ENCODE measurements around the gene SHOC2. TPM values are rescaled to one million over a fixed set of nuclear protein-coding genes. Genes with fewer than 3 reads are reported as not detected.

SHOC2 gene
- total RNA-seq, 1 donor from 2014 or later, result 60.8 TPM

DNA sequence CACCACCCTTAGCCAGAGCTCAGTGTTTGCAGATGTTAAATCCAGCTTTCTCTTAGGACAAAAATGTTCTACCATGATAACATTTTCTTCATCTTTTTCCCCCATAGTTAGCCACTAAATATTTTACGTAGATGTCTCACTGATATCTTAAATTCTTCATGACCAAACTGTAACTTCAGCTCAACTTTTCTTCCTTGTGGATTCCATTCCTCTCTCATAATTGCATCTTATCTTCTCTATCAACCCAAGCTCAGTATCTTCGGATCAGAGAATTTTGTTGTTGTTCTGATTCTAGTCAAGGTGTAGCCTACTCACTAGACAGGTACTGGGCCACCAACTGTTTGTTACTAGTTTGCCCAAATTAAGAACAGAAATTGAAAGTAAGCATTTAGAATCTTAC lies 60.2 kb downstream of the SHOC2 start:
- no peaks in the 10 kb centered on the region for H3K27me3 Mint-ChIP-seq (ENCODE audit: unreplicated experiment)
- H3K9me3 Mint-ChIP-seq (ENCODE audit: unreplicated experiment), result no peaks in the 10 kb centered on the region
- no peak for DNase-seq (ENCODE audit: extremely low spot score, unreplicated experiment)
- TF ChIP-seq, protein P1, sequence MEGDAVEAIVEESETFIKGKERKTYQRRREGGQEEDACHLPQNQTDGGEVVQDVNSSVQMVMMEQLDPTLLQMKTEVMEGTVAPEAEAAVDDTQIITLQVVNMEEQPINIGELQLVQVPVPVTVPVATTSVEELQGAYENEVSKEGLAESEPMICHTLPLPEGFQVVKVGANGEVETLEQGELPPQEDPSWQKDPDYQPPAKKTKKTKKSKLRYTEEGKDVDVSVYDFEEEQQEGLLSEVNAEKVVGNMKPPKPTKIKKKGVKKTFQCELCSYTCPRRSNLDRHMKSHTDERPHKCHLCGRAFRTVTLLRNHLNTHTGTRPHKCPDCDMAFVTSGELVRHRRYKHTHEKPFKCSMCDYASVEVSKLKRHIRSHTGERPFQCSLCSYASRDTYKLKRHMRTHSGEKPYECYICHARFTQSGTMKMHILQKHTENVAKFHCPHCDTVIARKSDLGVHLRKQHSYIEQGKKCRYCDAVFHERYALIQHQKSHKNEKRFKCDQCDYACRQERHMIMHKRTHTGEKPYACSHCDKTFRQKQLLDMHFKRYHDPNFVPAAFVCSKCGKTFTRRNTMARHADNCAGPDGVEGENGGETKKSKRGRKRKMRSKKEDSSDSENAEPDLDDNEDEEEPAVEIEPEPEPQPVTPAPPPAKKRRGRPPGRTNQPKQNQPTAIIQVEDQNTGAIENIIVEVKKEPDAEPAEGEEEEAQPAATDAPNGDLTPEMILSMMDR (IDR thresholded peaks at IDR 0.05), result no peak
- no peak overlapping the region for H3K4me3 Mint-ChIP-seq (ENCODE audit: unreplicated experiment)
- H3K36me3 Mint-ChIP-seq (ENCODE audit: unreplicated experiment), result peaks cover 10% of the 10 kb centered on the region
- H3K4me1 Mint-ChIP-seq (ENCODE audit: unreplicated experiment), result peaks cover 16% of the 10 kb centered on the region
- H3K27ac Mint-ChIP-seq (ENCODE audit: unreplicated experiment), result no peak overlapping the region

DNA sequence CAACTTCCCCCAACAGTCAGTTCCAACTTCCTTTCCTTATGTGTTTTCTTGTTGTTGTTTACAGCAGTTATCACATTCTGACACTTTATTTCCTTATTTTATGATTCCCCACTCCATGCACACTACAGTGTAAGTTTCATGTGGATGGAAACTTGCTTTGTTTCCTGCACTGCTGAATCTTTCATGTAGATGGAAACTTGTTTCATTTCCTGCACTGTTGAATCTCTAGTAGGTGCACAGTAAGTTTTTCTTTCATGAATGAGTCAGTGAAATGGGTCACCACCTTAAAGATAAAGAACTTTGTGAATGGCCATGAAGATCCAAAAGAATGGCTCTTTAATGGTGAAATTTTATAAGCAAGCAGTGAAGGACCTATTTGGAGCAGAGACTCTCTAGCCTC lies 61.4 kb downstream of the SHOC2 start:
- Mint-ChIP-seq H3K4me1 (ENCODE audit: unreplicated experiment) (peaks cover 22% of the 10 kb centered on the region), H3K36me3 (ENCODE audit: unreplicated experiment) (peaks cover 10% of the 10 kb centered on the region), H3K4me3 (ENCODE audit: unreplicated experiment) (no peak overlapping the region), H3K27me3 (ENCODE audit: unreplicated experiment) (no peaks in the 10 kb centered on the region), H3K27ac (ENCODE audit: unreplicated experiment) (no peak overlapping the region), H3K9me3 (ENCODE audit: unreplicated experiment) (no peaks in the 10 kb centered on the region)
- TF ChIP-seq, protein P1 (IDR thresholded peaks at IDR 0.05), result no peak
- DNase-seq (ENCODE audit: extremely low spot score, unreplicated experiment), result no peak

DNA sequence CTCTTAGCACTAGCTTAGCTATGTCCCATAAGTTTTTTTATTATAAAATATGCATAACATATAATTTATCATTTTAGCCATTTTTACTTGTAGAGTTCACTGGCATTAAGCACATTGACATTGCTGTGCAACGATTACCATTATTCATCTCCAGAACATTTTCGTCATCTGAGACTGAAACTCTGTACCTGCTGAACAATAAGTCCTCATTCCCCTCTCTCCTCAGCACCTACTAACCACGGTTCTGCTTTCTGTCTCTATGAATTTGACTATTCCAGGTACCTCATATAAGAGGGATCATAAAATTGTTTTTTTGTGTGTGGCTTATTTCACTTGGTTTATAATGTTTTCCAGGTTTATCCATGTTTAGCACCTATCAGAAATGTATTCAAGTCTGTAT lies 64.1 kb downstream of the SHOC2 start:
- TF ChIP-seq, protein P1 (IDR thresholded peaks at IDR 0.05), result no peak
- no peak for DNase-seq (ENCODE audit: extremely low spot score, unreplicated experiment)
- Mint-ChIP-seq H3K4me1 (ENCODE audit: unreplicated experiment) (peaks cover 26% of the 10 kb centered on the region), H3K4me3 (ENCODE audit: unreplicated experiment) (no peak overlapping the region), H3K36me3 (ENCODE audit: unreplicated experiment) (peaks cover 11% of the 10 kb centered on the region), H3K9me3 (ENCODE audit: unreplicated experiment) (no peaks in the 10 kb centered on the region), H3K27ac (ENCODE audit: unreplicated experiment) (no peak overlapping the region), H3K27me3 (ENCODE audit: unreplicated experiment) (no peaks in the 10 kb centered on the region)

DNA sequence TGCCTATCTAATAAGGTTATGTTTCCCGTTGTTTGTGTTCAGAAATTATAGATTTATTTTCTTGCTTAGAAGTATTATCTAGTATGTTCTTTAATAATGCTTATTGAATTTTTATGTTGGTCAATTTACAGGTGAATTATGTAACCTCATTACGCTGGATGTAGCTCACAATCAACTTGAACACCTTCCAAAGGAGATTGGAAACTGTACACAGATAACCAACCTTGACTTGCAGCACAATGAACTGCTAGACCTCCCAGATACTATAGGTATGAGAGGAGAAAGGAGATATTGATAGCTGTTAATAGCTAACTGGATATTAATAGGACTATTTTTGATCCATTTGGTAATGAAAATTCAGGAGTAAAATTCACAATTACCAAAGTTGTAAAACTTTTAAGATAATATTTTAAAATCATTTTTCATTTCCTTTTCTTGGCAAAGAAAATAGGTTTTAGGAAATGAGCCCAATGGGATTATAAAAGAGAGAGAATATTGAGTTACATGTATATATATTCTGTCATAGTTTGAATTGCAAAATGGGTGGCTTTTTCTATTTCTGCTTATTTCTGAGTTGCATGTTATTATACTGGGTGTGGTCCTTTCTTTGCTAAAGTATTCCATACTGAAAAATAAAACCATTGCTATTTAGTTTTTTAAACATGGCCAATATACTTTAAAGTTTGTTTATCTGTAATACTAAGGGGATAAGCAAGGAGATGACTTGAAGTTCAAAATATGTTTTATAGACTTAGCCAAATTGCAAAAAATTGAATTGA lies 66.3 kb downstream of the SHOC2 start:
- TF ChIP-seq, protein P1 (IDR thresholded peaks at IDR 0.05), result no peak
- Mint-ChIP-seq H3K27me3 (ENCODE audit: unreplicated experiment) (no peaks in the 10 kb centered on the region), H3K4me3 (ENCODE audit: unreplicated experiment) (no peak overlapping the region), H3K36me3 (ENCODE audit: unreplicated experiment) (peaks cover 18% of the 10 kb centered on the region), H3K27ac (ENCODE audit: unreplicated experiment) (peak overlapping the region; percentile 46), H3K4me1 (ENCODE audit: unreplicated experiment) (peaks cover 26% of the 10 kb centered on the region), H3K9me3 (ENCODE audit: unreplicated experiment) (no peaks in the 10 kb centered on the region)
- no peak for DNase-seq (ENCODE audit: extremely low spot score, unreplicated experiment)

DNA sequence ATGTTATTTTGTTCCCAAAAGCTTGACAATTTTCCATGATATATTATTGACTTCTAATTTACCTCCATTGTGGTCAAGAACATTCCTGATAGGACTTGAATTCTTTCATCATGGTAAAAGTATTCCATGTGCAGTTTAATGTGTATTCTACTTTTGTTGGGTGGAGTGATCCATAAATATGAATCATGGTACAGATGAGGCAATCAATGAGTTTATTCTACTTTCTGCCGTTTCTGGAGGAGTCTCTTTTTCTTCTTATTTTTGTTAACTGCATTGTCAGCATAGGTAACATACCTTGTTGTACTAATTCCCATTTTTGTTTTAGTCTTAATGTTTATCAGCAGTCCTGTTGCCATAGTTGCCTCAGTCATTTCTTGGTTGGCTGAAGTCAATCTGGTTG lies 69.6 kb downstream of the SHOC2 start:
- DNase-seq (ENCODE audit: extremely low spot score, unreplicated experiment), result no peak
- Mint-ChIP-seq H3K9me3 (ENCODE audit: unreplicated experiment) (no peaks in the 10 kb centered on the region), H3K27ac (ENCODE audit: unreplicated experiment) (no peak overlapping the region), H3K27me3 (ENCODE audit: unreplicated experiment) (no peaks in the 10 kb centered on the region), H3K4me1 (ENCODE audit: unreplicated experiment) (peaks cover 48% of the 10 kb centered on the region), H3K36me3 (ENCODE audit: unreplicated experiment) (peaks cover 23% of the 10 kb centered on the region), H3K4me3 (ENCODE audit: unreplicated experiment) (no peak overlapping the region)
- TF ChIP-seq, protein P1 (IDR thresholded peaks at IDR 0.05), result no peak
